GM15510 (cell line): ENCODE measurements around the gene METRN.

ENCODE experiments used
- POLR2A ChIP-seq: IDR thresholded peaks from 3 replicates; pipeline ENCODE4 v1.6.1; 2011; ENCODE audit warnings: borderline replicate concordance; ENCODE audit not compliant: insufficient read length; ENCODE audit errors: extremely low read depth

The METRN gene

GRCh38 chr16:720990-721764, 6.3 kb downstream of the METRN start, which contains the start of gene ANTKMT:
Gene ANTKMT (plus strand): TSS chr16:721146. CDS start chr16:721275, 129 bp downstream.
- peak; percentile 96 for TF ChIP-seq POLR2A

GRCh38 chr16:721765-722540, 7.0 kb downstream of the METRN start:
- TF ChIP-seq POLR2A = no peak

GRCh38 chr16:722835-723633, 8.1 kb downstream of the METRN start:
- peak; percentile 14 for TF ChIP-seq POLR2A

GRCh38 chr16:723695-724094, 8.8 kb downstream of the METRN start:
- TF ChIP-seq POLR2A = no peak

GRCh38 chr16:724188-725040, 9.5 kb downstream of the METRN start:
- peak; percentile 11 for TF ChIP-seq POLR2A

GRCh38 chr16:725041-725376, 10.1 kb downstream of the METRN start:
- no peak for TF ChIP-seq POLR2A

- no peak for TF ChIP-seq POLR2A
Measured at GRCh38 chr16:725463-726187, 10.7 kb downstream of the METRN start.

GRCh38 chr16:726188-726437, 11.2 kb downstream of the METRN start:
- TF ChIP-seq POLR2A = no peak

- no peak for TF ChIP-seq POLR2A
Measured at GRCh38 chr16:726438-727290, 11.7 kb downstream of the METRN start, which contains the start of the genes CCDC78 and HAGHL. Gene CCDC78 (minus strand): TSS chr16:726443. CDS start chr16:726367, 76 bp downstream. Gene HAGHL (plus strand): TSS chr16:727106. CDS start chr16:727510, 404 bp downstream.

- peak; percentile 44 for TF ChIP-seq POLR2A
Measured at GRCh38 chr16:727291-727977, 12.5 kb downstream of the METRN start.

GRCh38 chr16:728131-728889, 13.4 kb downstream of the METRN start:
- TF ChIP-seq POLR2A = peak; percentile 61

GRCh38 chr16:728890-729744, 14.2 kb downstream of the METRN start:
- no peak for TF ChIP-seq POLR2A
